ENCODE results near the gene LRP4.
A peak's percentile ranks its signal among the peaks of the same experiment; 100 is the strongest.
"Not testable (repeated sequence)": the region's sequence is repeated elsewhere in the genome, so short reads cannot be mapped to it uniquely, and the experiment has no call there.

LRP4 gene

GRCh38 chr11:46918083-46918787 is at the start of gene LRP4:
LRP4 (minus strand) TSS chr11:46918550; CDS start chr11:46918379, 171 bp downstream.
- DNase-seq = no peak

- DNase-seq = no peak
These were observed 49.6 kb upstream of the LRP4 start for GRCh38 chr11:46967962-46968361.

- DNase-seq = no peak
These were observed 48.4 kb upstream of the LRP4 start for GRCh38 chr11:46966773-46967172.

- DNase-seq = no peak
These were observed 45.5 kb upstream of the LRP4 start for GRCh38 chr11:46963844-46964243.

GRCh38 chr11:46961886-46962285 is 43.5 kb upstream of the LRP4 start:
- not testable (repeated sequence) for DNase-seq

- no peak for DNase-seq
These were observed 42.7 kb upstream of the LRP4 start for GRCh38 chr11:46961041-46961440.

- no peak for DNase-seq
These were observed 40.4 kb upstream of the LRP4 start for GRCh38 chr11:46958777-46959176.

GRCh38 chr11:46953093-46953492 is 34.7 kb upstream of the LRP4 start:
- no peak for DNase-seq

GRCh38 chr11:46952553-46952952 is 34.2 kb upstream of the LRP4 start:
- no peak for DNase-seq

- no peak for DNase-seq
These were observed 33.5 kb upstream of the LRP4 start for GRCh38 chr11:46951864-46952263.

GRCh38 chr11:46949297-46949696 is 30.9 kb upstream of the LRP4 start:
- no peak for DNase-seq

- DNase-seq = no peak
These were observed 30.2 kb upstream of the LRP4 start for GRCh38 chr11:46948378-46949131.

- no peak for DNase-seq
These were observed 29.2 kb upstream of the LRP4 start for GRCh38 chr11:46947399-46948077.

- DNase-seq = no peak
These were observed 26.2 kb upstream of the LRP4 start for GRCh38 chr11:46944356-46945075.

- DNase-seq = no peak
These were observed 23.8 kb upstream of the LRP4 start for GRCh38 chr11:46942172-46942571.

GRCh38 chr11:46936138-46937110 is 18.1 kb upstream of the LRP4 start, which contains the start of gene CSTPP1:
CSTPP1 (plus strand) TSS chr11:46936761; CDS start chr11:46936806, 45 bp downstream.
- DNase-seq = peak; percentile 76 to 83

- DNase-seq = peak in 1 of 2 experiments; percentile 15
These were observed 11.7 kb upstream of the LRP4 start for GRCh38 chr11:46930089-46930488.

GRCh38 chr11:46928701-46929100 is 10.4 kb upstream of the LRP4 start:
- not testable (repeated sequence) for DNase-seq

- not testable (repeated sequence) for DNase-seq
These were observed 9.6 kb upstream of the LRP4 start for GRCh38 chr11:46927928-46928327.

- DNase-seq = no peak
These were observed 2.4 kb upstream of the LRP4 start for GRCh38 chr11:46920755-46921154.

- no peak for DNase-seq
These were observed 601 bp upstream of the LRP4 start for GRCh38 chr11:46918788-46919513.
